Ascending aorta (tissue), 2 donors: ENCODE results near the gene DBF4B. TPM values are rescaled to one million over a fixed set of nuclear protein-coding genes. Genes with fewer than 3 reads are reported as not detected.
A peak's percentile ranks its signal among the peaks of the same experiment; 100 is the strongest.
"Not testable (repeated sequence)": the region's sequence is repeated elsewhere in the genome, so short reads cannot be mapped to it uniquely, and the experiment has no call there.

Source experiments
- DNase-seq, 2 donors: peaks; one replicate each; pipeline ENCODE4 v3.0.0-alpha.2; 2019; ENCODE audit warnings: low spot score in 2 of 2
- H3K27ac ChIP-seq, 2 donors: fragments of 200-600 bp; sonication (generic); one replicate each; pipeline ENCODE4 v1.5.1; 2016 to 2017; ENCODE audit warnings: mild to moderate bottlenecking in 1 of 2
- H3K27me3 ChIP-seq: fragments of 200-600 bp; sonication (generic); one replicate; pipeline ENCODE4 v1.5.1; 2017
- H3K36me3 ChIP-seq, 2 donors: fragments of 200-600 bp; sonication (generic); one replicate each; pipeline ENCODE4 v1.5.1; 2016
- H3K4me1 ChIP-seq, 2 donors: fragments of 200-600 bp; sonication (generic); one replicate each; pipeline ENCODE4 v1.5.1; 2016 to 2017; ENCODE audit warnings: mild to moderate bottlenecking in 1 of 2
- H3K4me3 ChIP-seq, 2 donors: fragments of 200-600 bp; sonication (generic); one replicate each; pipeline ENCODE4 v1.5.1; 2016 to 2017; ENCODE audit warnings: mild to moderate bottlenecking in 1 of 2
- H3K9me3 ChIP-seq, 2 donors: fragments of 200-600 bp; sonication (generic); one replicate each; pipeline ENCODE4 v1.5.1; 2016
- CTCF ChIP-seq, 3 experiments: fragments of 200-600 bp in 2 of 3; fragments of 450-650 bp in 1 of 3; sonication (generic) in 2 of 3; IDR thresholded peaks; one replicate each; pipeline ENCODE4 v1.5.1; 2016 to 2019; ENCODE audit warnings: antibody characterized with exemption in 3 of 3, mild to moderate bottlenecking in 1 of 3, moderate library complexity in 1 of 3
- intact Hi-C: fragments of 100-400 bp; cut with DNase I; formaldehyde crosslinking; loops from one replicate; pipeline ENCODE4 v1.15.1; 2023
- total RNA-seq: library from RNA; depleted of rRNA; stranded (reverse); fragments of >200 nt; gene quantifications from one replicate; pipeline ENCODE4 v1.1.0, GENCODE V29; 2016

DBF4B gene
- total RNA-seq, 1 donor from 2014 or later: 9.7 TPM

GRCh38 chr17:44738214-44738906 is 29.9 kb downstream of the DBF4B start:
- no peaks in the 10 kb centered on the region for H3K27me3 ChIP-seq
- no peak for DNase-seq
- H3K4me1 ChIP-seq: no peaks in the 10 kb centered on the region
- H3K36me3 ChIP-seq: no peaks in the 10 kb centered on the region
- H3K4me3 ChIP-seq: no peak overlapping the region
- H3K9me3 ChIP-seq: no peaks in the 10 kb centered on the region
- H3K27ac ChIP-seq: no peak overlapping the region
- TF ChIP-seq CTCF (IDR thresholded peaks at IDR 0.05): no peak
- intact Hi-C loops: no loop called here

GRCh38 chr17:44741316-44741715 is 32.9 kb downstream of the DBF4B start:
- Histone ChIP-seq H3K27ac (no peak overlapping the region), H3K4me1 (no peaks in the 10 kb centered on the region), H3K27me3 (no peaks in the 10 kb centered on the region), H3K9me3 (no peaks in the 10 kb centered on the region), H3K4me3 (no peak overlapping the region), H3K36me3 (no peaks in the 10 kb centered on the region)
- intact Hi-C loops: no loop called here
- no peak for TF ChIP-seq CTCF (IDR thresholded peaks at IDR 0.05)
- no peak for DNase-seq

GRCh38 chr17:44745301-44745700 is 36.8 kb downstream of the DBF4B start:
- no peaks in the 10 kb centered on the region for H3K27me3 ChIP-seq
- no peak overlapping the region for H3K27ac ChIP-seq
- intact Hi-C loops: no loop called here
- H3K36me3 ChIP-seq: no peaks in the 10 kb centered on the region
- DNase-seq: no peak
- no peak overlapping the region for H3K4me3 ChIP-seq
- H3K9me3 ChIP-seq: no peaks in the 10 kb centered on the region
- no peaks in the 10 kb centered on the region for H3K4me1 ChIP-seq
- no peak for TF ChIP-seq CTCF (IDR thresholded peaks at IDR 0.05)

- H3K9me3 ChIP-seq, H3K4me3 ChIP-seq, H3K36me3 ChIP-seq, intact Hi-C loops, H3K27ac ChIP-seq, DNase-seq, H3K27me3 ChIP-seq, H3K4me1 ChIP-seq: not testable (repeated sequence)
Observed at GRCh38 chr17:44745738-44746137, 37.3 kb downstream of the DBF4B start.

GRCh38 chr17:44747566-44747965 is 39.1 kb downstream of the DBF4B start:
- intact Hi-C loops: no loop called here
- Histone ChIP-seq H3K9me3 (no peaks in the 10 kb centered on the region), H3K4me3 (no peak overlapping the region), H3K27me3 (no peaks in the 10 kb centered on the region), H3K27ac (no peak overlapping the region), H3K36me3 (no peaks in the 10 kb centered on the region), H3K4me1 (no peaks in the 10 kb centered on the region)
- DNase-seq: no peak
- TF ChIP-seq CTCF (IDR thresholded peaks at IDR 0.05): no peak

GRCh38 chr17:44749076-44749979 is 40.9 kb downstream of the DBF4B start:
- DNase-seq: no peak
- H3K27me3 ChIP-seq: no peaks in the 10 kb centered on the region
- H3K27ac ChIP-seq: no peak overlapping the region
- no peaks in the 10 kb centered on the region for H3K4me1 ChIP-seq
- no peak for TF ChIP-seq CTCF (IDR thresholded peaks at IDR 0.05)
- H3K4me3 ChIP-seq: peak overlapping the region; percentile 8 to 47
- intact Hi-C loops: no loop called here
- H3K9me3 ChIP-seq: no peaks in the 10 kb centered on the region
- no peaks in the 10 kb centered on the region for H3K36me3 ChIP-seq
